NCI-H524 treated with DMSO at 0.1 percent for 48 hours (cell line): ENCODE measurements around the gene ZNF44.
"Not testable (repeated sequence)": the region's sequence is repeated elsewhere in the genome, so short reads cannot be mapped to it uniquely, and the experiment has no call there.

Experiments
- DNase-seq: peaks from one replicate; lab custom pipeline; 2025; lab: John Stamatoyannopoulos, UW

ZNF44 gene

GRCh38 chr19:12294249-12295158, at the start of gene ZNF44:
Gene ZNF44 (minus strand): TSS chr19:12294883. CDS start chr19:12294694, 189 bp downstream.
- DNase-seq, result peak; percentile 94

GRCh38 chr19:12333162-12334159, 38.8 kb upstream of the ZNF44 start, which contains the start of gene ZNF563:
Gene ZNF563 (minus strand): TSS chr19:12333633. CDS start chr19:12333482, 151 bp downstream.
- DNase-seq, result peak; percentile 66

- no peak for DNase-seq
Observed at GRCh38 chr19:12331211-12331941, 36.7 kb upstream of the ZNF44 start.

GRCh38 chr19:12330340-12330739, 35.7 kb upstream of the ZNF44 start:
- no peak for DNase-seq

GRCh38 chr19:12325690-12326089, 31.0 kb upstream of the ZNF44 start:
- no peak for DNase-seq

GRCh38 chr19:12318782-12319413, 24.2 kb upstream of the ZNF44 start:
- DNase-seq, result no peak

GRCh38 chr19:12314553-12314952, 19.9 kb upstream of the ZNF44 start:
- DNase-seq, result no peak

GRCh38 chr19:12308891-12309290, 14.2 kb upstream of the ZNF44 start:
- DNase-seq, result not testable (repeated sequence)

- DNase-seq, result no peak
Observed at GRCh38 chr19:12295191-12295590, 508 bp upstream of the ZNF44 start.

- DNase-seq, result no peak
Observed at GRCh38 chr19:12293777-12294248, 870 bp downstream of the ZNF44 start.

- DNase-seq, result no peak
Observed at GRCh38 chr19:12289790-12290065, 5.0 kb downstream of the ZNF44 start.

- DNase-seq, result no peak
Observed at GRCh38 chr19:12287958-12288500, 6.7 kb downstream of the ZNF44 start.

GRCh38 chr19:12284631-12285030, 10.1 kb downstream of the ZNF44 start:
- no peak for DNase-seq

GRCh38 chr19:12284226-12284625, 10.5 kb downstream of the ZNF44 start:
- no peak for DNase-seq

- DNase-seq, result no peak
Observed at GRCh38 chr19:12278713-12279112, 16.0 kb downstream of the ZNF44 start.

GRCh38 chr19:12272980-12273901, 21.4 kb downstream of the ZNF44 start:
- no peak for DNase-seq

- no peak for DNase-seq
Observed at GRCh38 chr19:12272386-12272785, 22.3 kb downstream of the ZNF44 start.

GRCh38 chr19:12270854-12271253, 23.8 kb downstream of the ZNF44 start:
- DNase-seq, result no peak

- no peak for DNase-seq
Observed at GRCh38 chr19:12265921-12266704, 28.6 kb downstream of the ZNF44 start.
